Stimulated activated CD4-positive, alpha-beta T cell treated with anti-CD3 and anti-CD28 coated beads, Interleukin-1b, Interleukin-23, amount 100 ng/mL, for 48 hours (primary cell): ENCODE data around the gene GAS2L3.
"Not testable (repeated sequence)": the region's sequence is repeated elsewhere in the genome, so short reads cannot be mapped to it uniquely, and the experiment has no call there.

ENCODE experiments used
- DNase-seq: peaks from one replicate; pipeline ENCODE4 v3.0.0-alpha.2; 2020

Gene GAS2L3

GRCh38 chr12:100573292-100574186, at the start of gene GAS2L3:
TSS of gene GAS2L3 (plus strand) at chr12:100573684. CDS start at chr12:100594905, 21,221 bp downstream.
- peak; percentile 53 for DNase-seq

DNA sequence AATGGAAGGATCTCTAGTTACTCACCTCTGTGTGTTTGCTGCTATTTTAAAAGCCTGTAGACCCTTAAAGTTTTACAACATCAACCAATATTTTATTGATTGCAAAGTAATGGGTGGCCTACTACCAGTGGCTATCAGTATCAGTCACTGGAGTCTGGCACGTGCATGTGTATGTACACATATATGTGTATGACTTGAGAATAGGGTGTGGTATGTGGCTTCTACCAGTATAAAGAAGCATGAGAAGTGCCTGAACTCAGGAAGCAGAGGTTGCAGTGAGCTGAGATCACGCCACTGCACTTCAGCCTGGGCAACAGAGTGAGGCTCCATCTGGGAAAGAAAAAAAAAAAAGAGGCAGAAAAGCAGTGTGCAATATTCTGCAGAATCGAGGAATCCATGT, 45.5 kb upstream of the GAS2L3 start:
- DNase-seq, result no peak

- no peak for DNase-seq
Measured at GRCh38 chr12:100528471-100529127, 44.9 kb upstream of the GAS2L3 start.

GRCh38 chr12:100529756-100530350, 43.6 kb upstream of the GAS2L3 start:
- no peak for DNase-seq

- DNase-seq, result no peak
Measured at GRCh38 chr12:100533376-100533775, 40.1 kb upstream of the GAS2L3 start.

GRCh38 chr12:100534625-100535227, 38.8 kb upstream of the GAS2L3 start:
- no peak for DNase-seq

DNA sequence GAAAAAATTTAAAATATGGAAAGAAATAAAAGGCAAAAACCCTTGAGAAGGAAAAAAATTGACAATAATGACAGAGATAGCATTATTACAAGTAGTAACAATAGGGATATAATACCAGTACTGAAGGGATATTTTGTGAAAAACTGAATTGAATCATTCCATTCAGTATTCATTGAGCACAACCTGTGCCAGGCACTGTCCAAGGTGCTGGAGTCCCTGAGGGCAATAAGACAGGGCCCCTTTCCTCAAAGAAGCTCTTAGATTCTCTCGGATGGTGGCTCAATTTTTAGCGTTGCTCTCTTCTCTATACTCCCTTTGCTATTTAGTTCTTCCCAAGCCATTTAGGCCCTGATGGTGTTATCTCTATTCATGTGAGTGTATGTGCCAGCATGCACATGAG, 34.3 kb upstream of the GAS2L3 start:
- no peak for DNase-seq

GRCh38 chr12:100544165-100544564, 29.3 kb upstream of the GAS2L3 start:
- DNase-seq, result no peak

DNA sequence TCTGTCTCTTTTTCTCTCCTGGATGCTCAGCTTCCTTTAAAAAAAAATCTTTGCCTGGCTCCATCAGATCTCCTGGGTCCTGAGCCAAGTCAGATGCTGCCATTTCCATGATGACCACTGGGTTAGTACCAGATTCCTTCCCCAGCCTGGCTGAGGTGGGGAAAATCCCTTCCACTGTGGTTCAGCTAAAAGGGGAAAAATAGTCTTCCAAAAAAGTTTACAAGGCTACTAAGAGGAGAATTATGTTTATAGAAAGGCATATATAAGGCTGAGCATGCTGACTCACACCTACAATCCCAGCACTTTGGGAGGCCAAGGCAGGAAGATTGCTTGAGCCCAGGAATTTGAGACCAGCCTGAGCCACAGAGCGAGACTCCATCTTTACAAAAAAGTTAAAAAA, 28.4 kb upstream of the GAS2L3 start:
- no peak for DNase-seq

DNA sequence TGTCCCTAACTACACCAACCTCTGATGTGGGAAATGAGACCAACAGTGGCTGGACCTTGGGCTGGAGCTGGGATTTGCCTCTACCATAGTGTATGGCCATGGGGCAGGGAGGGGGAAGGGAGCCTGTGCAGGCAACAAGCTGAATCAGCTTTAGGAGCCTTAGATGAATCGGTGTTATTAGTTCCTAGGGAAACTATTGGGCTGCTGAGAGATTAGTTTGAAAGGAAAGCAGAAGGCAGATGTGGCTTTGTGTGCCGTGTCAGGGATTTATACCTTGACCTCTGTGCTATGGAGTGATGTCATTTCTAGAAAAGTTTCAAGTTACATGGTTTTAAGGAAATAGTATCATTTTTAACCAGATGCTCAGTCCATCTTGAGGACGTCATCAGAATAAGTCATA, 19.5 kb upstream of the GAS2L3 start:
- no peak for DNase-seq

DNA sequence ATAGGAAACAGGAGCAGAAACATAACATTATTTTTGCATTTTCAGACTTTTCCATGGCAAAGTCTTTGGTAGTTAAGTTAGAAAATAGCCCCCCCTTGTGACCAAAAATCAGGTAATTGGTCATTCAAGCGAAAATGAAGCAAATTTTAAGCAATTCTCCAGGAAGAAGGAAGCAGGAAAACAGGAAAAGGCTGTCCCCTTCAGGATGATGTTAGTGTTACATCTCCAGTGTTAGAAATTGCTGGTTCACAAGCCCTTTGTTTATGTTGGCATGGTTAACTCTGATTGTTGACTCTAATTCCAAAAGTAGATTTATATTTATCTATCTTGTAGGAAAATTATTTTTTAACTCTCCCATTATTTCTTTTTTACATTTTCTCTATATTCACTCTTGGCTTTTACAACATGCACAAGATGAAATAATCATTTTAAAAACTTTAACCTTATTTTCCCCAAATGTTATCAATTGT, 18.8 kb upstream of the GAS2L3 start:
- DNase-seq, result no peak

DNA sequence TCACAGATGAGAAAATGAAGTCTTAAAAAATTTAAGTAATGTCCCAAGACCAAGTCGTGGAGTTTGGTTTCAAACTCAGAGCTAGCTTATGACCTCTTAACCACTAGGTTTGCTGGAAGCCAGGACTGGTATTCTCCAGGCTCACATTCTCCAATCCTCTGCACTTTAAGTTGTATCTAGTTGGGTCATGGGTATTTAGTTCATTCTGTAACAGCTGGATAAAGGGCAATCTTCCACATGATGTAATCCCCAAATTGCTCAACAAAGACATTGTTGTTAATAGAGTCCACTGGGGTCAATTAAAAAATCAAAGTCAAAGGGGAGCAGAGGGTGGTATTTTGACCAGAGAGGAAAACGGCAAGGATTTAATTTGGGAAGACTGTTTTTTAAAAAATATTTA, 17.8 kb upstream of the GAS2L3 start:
- no peak for DNase-seq

DNA sequence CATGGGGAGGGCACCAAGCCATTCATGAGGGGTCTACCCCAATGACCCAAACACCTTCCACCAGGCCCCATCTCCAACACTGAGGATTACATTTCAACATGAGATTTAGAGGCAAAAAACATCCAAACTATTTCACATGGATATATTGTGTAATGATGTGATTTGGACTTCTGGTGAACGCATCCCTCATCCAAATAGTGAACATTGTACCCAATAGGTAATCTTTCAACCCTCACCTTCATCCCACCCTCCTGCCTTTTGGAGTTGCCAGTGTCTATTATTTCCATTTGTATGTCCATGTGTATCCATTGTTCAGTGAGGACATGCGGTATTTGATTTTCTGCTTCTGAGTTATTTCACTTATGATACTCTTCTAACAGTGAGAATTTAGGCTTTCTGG, 16.1 kb upstream of the GAS2L3 start:
- no peak for DNase-seq

DNA sequence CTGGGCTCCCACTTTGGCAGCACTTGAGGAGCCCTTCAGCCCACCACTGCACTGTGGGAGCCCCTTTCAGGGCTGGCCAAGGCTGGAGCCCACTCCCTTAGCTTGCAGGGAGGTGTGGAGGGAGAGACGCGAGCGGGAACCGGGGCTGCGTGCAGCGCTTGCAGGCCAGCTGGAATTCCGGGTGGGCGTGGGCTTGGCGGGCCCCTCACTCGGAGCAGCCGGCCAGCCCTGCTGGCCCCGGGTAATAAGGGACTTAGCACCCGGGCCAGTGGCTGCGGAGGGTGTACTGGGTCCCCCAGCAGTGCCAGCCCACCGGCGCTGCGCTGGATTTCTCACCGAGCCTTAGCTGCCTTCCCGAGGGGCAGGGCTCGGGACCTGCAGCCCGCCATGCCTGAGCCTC, 14.2 kb upstream of the GAS2L3 start:
- not testable (repeated sequence) for DNase-seq

DNA sequence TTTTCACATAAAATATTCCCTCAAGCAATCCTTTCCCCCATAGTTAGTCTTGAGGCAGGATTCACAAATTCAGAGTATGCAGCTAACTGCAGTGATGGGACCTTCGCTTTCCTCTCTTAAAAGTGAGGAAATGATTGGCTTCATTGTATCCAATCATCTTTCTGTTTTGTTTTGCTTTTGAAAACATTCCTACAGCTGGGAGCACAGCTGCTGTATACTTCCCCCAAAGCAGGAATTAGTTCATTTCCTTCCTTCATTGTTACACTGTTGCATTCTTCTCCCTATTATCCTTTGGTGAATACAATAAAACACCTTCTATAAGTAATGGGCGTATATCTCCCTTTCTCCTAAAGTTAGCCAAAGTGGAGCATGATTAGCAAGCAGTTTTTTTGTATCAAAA, 9.4 kb upstream of the GAS2L3 start:
- DNase-seq, result no peak

DNA sequence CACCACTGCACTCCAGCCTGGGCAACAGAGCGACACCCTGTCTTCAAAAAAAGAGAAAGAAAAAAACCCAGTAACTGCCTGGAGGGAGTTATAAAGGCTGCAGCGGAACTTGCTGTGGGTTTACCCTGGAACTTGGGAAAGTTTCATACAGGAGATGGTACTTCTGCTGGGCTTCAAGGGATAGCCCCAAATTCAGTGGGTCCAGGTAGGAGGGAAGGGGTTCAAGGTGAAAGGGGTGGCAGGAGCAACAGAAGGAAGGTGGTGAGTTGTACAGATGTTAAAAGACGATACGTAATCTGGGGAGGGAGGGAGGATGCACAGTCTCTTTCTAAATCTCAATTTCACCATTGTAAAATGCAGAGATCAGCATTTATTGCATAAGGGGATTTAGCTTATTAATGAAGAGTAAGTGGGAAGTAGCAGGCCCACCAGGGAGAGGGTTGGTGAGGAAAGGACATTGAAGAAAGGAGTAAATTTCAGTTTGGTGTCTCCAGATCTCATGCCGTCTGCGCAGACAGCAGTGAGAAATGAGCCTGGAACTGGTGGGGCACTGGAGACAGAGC, 8.5 kb upstream of the GAS2L3 start:
- no peak for DNase-seq

GRCh38 chr12:100565987-100566545, 7.4 kb upstream of the GAS2L3 start:
- DNase-seq, result no peak

DNA sequence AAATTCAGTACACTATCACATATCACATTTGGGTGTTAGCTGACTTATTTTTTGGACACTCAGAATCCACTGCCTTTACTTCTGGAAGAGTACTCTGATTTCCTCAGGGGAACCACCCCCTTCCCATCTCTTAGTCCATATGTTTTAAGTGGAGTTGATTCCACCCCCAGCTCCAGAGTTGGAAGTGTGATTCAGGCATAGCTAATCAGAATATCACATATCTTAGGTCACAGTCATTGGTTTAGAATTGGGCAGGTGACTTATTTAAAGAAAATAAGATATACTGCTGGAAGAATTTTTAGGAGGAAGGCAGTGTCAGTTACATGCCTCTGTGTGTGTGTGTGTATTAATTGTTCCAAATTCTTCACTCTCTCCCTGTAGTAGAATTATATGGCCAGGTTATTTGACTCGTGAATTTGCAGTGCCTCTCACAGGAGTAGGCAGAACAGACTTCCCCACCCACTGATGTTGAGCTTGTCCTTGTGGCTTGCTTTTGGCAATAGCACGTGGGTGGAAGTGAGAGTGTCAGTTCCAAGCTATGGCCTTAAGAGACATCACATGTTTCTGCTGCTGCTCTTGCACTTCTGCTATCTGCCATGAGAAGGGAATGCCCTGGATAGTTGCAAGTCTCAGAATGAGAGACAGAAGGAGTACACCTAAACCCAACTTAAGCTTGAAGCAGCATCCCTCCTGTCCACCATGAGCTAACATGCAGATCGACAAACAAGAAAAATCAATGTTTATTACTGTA, 6.4 kb upstream of the GAS2L3 start:
- no peak for DNase-seq

- DNase-seq, result no peak
Measured at GRCh38 chr12:100567945-100568344, 5.5 kb upstream of the GAS2L3 start.

DNA sequence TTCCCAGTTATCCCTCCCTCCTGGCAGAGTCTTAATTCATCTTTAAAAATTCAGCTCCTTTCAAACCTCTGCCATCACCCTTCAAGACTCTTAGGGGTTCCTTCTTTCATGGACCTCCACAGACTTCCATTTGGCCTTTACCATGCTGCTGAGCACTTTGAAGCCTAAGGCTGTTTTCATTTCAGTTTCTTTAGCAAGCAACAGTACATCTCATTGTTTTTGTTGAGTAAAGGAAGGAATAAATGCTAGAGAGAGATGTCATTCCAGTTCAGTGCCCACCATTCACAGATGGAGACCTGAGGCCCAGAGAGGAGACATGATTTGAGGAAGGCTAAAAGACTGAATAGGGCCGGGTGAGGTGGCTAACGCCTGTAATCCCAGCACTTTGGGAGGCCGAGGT, 1.3 kb upstream of the GAS2L3 start:
- no peak for DNase-seq

DNA sequence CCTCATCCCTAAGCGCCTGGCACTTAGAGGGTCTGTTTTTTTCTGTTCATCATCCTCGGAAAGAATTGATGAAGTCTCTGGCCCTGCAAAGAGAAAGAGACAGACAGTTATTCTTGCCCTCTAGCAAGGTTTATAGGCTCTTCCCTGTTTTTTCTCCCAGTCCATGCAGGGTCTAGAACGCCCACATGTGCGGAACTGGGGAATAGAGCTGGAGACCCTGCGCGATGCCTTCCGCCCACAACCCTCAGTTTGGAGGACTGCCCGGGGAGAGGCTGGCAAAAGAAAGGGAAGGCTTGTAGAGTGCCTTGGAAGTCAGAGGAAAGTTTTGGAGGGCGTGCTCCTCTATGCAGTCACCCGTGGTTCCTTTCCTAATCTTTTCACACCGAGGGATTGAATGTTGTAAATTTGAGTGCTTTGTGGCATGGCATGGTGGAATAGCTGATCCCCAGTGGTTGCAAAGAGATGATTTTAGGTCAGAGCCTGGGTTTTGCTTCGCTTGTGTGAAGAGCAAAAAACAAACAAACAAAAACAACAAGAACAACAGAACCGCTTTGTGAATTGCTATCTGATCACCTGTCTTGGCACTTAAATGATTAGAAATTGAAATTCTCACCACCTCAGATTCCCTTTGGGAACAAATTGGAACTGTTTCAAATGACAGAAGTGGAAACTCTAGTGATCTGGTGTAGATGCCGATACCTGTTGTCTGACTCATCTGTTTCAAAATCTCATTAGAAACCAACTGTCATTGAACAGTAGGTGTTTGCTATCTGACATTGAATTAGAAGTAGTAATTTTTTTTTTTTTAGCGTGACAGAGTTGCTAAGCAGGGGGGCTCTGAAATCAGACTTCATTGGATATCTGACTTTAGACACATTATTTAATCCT, 947 bp downstream of the GAS2L3 start:
- DNase-seq, result no peak
